GM21447 (cell line): ENCODE measurements around the gene CLEC16A.

Source experiments
- ATAC-seq: cut with Tn5 transposase; IDR thresholded peaks from one replicate; pipeline ENCODE4 v1.9.1; 2021; ENCODE audit not compliant: unreplicated experiment

The CLEC16A gene

DNA sequence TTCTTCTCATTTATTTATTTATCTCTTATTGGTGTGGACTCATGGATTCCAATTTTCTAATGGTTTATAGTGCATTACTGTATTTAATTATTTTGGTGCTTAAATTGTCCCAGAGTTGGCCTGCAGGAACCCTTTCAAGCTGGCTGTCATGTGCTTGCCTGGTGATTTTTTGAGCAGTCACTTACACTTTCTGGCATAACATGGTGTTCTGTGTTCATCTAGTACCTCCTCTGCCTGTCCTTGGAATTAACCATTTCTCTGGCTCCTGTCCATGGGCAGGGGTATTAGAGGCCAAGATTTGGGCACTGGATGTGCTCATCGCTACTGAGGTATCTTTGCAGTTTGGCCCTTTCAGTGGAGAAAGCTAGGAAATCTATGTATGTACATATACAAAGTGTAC lies 67.0 kb downstream of the CLEC16A start:
- ATAC-seq = no peak

DNA sequence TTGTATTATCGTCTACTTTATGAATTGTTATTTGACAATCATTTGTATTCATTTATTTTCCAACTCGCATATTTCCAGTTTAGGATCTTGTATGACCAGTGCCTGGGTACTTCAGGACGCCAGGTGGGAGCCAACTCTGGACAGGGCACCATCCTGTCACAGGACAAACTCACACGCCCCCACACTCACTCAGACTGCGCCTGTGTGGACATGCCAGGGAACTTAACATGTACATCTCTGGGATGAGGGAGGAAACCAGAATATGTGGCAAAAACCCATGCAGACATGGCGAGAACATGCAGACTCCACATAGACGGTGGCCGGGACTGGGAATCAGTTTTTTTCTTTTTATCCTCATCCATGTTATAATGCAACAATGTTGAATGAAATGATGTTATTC lies 68.5 kb downstream of the CLEC16A start:
- ATAC-seq = no peak

DNA sequence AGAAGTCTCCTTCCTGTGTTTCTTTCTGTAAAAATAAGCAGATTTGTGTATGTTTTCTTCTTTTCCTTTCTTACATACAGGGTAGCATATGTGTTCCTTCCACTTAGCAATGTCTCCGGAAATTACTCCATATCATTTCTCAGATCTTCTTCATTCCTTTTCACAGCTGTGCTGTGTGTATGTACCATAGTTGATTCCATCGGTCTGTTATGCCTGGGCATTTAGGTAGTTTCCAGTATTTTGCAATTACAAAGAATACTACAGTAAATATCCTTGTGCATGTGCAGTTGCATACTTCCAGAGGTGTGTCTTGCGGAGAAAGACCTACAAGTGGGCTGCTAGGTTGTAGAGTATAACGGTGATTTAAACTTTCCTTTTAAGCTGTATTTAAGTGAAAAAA lies 69.8 kb downstream of the CLEC16A start:
- ATAC-seq = no peak

DNA sequence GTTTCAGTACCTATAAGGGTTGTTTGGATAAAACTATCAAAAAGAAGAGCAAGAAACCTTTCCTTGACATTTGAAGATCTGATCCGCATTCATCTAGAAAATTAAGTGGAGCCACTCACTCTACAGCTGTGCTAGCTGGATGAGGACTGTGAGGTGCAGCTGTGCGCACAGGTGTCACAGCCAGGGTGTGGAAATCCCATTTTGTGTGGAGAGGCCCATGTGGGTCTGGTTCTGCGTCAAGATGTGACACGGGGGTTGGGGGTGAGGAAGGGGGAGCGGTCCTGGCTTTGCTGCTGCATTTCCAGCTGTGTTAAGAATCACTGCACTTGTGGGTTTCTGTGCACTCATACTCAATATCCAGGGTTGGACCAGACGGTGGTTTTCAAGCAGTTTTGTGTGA lies 70.7 kb downstream of the CLEC16A start:
- no peak for ATAC-seq

DNA sequence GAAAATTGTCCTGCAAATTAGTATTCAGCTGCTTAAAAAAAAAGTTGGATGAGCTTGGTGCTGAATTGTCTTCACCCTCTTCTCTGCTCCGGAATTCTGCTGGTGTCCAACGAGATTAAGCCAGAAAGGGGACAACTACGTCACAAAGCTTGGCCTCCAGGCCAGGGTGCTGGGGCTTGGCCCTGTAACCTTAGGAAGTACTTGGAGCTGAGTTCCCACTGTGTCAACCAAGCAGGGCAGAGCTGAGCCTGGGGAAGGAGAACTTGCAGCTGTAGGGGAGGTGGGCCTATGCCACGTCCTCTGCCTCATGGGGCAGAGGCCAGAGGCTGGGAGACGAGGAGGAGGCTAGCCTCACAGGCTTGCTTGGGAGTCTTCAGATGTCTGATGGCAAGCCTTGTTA lies 71.2 kb downstream of the CLEC16A start:
- no peak for ATAC-seq

DNA sequence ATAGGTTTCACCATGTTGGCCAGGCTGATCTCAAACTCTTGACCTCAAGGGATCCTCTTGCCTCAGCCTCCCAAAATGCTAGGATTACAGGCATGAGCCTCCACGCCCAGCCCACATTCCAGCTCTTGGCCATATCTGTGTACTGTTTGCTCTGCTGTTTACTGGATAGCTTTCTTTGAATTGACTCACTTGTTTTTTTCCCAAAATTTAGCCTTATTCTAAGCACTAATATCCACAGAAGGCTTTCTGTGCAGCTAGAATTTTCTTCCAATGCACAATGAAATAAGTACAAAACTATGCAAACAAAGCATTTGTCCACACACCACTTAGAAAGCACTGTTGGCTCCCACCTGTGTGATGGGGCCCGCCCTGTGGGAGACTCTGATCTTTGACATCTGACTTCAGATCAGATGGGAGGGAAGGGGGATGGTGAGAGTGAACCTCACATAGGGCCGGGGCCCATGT lies 72.2 kb downstream of the CLEC16A start:
- no peak for ATAC-seq

DNA sequence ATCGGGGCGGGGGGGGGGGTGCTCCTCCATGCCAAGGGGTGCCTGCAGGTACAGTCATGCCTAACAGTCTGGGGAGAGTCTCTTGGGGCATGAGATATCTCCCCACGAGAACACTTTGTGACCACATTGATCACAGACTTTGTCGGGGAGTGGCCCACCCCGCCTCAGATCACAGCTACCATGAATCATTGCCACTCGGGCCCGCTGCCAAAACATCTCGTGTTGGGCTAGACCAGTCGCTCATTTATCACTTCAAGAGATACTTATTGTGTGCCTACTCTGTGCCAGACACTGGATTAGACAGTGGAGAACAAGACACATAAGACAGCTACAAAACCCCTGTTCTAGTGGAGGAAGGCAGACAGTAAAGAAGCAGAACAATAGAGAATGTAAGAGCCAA lies 72.6 kb downstream of the CLEC16A start:
- no peak for ATAC-seq

DNA sequence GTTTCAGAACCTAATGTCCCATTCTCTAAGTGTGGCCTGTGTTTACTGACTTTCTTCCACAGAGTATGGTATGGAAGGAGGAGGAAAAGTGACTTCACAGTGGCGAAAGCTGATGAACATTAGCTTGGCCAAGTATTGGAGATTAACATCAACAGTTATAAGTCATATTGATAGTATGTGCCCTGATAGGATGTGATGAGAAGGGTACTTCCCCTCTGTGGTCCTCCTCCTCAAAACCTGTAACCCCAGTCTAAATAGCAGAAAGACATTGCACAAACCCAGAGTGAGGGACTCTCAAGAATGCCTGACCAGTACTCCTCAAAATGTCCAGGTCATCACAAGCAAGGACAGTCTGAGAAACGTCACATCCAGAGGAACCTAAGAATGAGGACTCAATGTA lies 73.1 kb downstream of the CLEC16A start:
- ATAC-seq = no peak

DNA sequence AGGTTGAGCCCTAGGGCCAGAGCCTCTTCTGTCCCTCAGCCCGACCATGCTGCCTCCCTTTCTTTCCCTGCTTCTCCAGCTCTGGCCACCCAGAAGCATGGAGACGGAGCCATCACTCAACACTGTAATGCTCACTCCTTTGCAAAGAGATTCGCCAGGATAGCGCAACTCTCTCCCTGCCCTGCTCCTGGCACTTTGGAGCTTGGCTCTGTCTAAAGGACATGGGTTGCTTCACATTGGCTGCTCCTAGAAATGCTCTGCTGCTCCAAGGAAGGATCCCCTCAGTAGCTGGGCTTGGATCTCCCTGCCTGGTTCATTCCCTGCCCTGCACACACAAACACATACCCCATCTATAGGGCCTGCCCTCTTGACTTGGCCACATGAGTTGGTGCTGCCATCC lies 76.0 kb downstream of the CLEC16A start:
- ATAC-seq = no peak

DNA sequence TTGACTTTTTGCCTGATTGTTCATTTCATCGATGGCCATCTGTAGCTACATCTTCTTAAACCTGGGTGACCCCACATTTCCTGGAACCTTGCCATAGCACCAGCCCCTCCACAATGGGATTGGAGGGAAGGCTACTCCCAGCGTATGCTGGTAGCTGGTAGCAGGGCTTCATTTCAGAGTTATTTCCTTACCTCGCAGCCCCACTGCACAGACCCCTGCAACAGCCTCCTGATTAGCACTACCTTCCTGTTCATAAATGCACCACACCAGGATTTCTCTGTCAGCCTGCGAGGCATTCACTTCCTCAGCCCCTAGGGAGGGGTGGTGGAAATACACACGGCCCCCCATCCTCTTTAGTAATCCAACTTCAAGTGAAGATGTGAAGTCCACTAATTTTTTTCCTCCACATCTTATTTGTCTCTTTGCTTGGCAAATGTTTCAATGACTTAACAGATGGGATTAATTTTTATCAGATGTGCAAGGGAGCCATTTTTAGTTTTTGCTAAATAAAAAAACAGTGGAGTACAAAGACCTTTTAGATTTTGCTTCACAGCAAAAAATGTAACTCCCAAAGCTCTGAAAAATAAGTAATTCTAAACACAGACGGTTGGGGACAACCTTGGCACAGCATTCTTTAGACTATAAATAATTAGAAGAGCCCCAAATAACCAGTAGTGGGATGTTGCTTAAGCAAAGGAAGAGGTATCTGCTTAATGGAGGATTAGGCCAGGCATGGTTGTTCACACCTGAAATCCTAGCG lies 76.6 kb downstream of the CLEC16A start:
- ATAC-seq = no peak

DNA sequence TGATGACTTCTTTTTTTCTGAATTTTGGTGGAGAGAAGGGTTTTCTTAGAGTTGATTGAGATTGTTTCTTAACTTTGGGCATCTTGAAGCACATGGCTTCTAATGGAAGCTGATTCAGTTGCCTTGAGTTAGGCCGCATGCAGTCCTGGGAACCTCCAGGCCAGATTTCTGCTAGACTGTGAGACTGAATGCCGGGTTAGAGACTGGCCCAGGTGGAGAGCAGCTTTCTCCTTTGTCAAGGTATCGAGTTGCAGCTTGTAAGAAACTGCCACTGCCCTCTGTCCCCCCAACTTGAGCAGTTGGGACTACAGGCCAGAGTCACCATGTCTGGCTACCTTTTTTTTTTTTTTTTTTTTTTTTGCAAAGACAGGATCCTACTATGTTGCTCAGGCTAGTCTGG lies 77.6 kb downstream of the CLEC16A start:
- ATAC-seq = no peak

DNA sequence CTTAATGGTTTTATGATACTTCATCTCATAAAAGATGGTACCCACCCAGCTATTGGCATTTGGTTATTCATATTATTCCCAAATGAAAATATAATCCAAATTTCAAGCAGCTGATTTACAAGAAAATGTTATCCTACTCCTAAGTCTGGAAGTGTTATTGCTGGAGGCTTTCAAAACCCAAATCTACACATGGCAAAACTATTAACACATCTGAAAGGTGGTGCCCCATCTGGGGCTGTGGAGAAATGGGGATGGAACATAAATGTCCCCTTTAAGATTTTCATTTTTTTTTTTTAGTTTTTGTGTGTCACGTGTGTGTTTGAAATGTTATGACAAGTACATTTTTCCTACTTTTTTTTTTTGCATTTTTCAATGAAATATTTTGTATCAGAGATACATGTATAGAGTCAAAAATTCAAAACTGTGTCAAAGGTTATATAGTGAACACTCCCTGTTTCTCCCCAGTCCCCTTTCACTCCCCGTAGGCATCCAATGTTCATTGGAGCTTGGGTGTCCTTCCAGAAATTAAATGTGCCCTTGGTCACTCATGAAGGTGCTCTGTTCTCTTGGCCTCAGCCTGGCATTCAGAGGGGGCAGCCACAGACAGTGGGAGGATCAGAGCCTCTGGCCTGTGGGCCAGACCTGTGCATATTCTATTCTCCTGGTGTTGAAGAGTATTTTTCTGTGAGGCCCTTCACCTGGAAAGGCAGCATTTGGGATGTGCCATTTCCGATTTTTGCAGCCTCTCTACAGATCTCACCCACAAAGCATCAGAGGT lies 79.1 kb downstream of the CLEC16A start:
- no peak for ATAC-seq

DNA sequence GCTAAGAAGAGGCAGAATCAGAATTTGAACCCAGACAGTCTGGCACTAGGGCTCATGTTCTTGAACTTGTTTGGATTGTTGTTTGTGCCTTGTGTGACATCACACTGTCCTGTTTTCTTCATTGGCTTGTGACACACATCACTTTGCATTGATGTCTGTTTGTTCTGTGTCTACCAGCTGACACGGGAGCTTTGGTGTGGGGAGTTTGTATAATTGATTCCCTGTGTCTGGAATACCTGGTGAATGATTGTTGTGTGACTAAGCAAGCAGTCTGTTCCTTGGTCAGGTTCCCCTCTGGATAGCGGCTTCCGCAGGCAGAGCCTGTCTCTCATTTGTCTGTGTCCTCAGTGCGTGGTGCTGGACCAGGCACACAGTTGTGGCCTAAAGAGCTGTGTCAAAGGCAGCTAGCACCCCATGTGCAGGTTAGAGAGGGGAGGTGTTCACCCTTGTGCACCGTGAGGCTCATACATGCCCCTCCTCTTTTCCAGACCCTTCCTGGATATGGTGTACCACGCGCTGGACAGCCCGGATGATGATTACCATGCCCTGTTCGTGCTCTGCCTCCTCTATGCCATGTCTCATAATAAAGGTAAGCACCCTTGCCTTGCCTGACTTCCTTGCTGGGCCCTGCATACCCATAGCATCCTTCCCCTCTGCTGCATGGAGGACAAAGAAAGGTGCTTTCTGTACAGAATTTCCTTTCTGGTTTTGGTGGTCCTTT lies 80.1 kb downstream of the CLEC16A start:
- ATAC-seq = no peak

DNA sequence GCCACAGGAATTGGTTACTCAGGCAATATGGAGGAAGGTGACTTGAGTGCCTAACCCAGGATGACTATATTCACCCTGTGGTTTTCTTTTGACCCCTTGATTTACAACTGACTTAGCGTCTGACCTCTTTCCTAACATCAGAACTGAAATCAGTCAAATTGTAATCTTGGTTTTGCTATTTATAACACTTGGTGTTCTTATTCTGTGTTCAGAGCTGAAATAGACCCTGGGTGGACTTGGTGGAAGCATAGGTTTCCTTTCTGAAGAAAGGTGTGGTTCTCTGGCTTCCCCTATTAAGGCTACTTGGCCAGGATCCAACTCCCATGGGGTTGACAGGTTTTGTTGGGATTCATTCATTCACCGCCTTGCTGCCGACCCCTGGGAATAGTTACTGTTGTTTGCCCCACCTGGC lies 80.8 kb downstream of the CLEC16A start:
- no peak for ATAC-seq

DNA sequence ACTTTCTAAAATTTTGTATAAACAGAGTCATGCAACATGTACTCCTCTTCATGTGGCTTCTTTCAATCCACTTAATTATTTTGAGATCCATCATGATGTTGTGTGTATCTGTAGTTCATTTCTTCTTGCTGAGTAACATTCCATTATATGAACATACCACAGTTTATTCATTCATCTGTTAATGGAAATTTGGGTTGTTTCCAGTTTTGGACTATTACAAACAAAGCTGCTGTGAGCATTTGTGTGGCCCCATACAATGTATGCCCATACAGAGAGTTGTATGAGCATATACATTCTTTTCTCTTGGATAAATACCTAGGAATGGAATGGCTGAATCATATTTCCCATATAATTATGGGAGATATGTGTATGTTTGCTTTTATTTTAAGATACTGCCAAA lies 85.6 kb downstream of the CLEC16A start:
- no peak for ATAC-seq

DNA sequence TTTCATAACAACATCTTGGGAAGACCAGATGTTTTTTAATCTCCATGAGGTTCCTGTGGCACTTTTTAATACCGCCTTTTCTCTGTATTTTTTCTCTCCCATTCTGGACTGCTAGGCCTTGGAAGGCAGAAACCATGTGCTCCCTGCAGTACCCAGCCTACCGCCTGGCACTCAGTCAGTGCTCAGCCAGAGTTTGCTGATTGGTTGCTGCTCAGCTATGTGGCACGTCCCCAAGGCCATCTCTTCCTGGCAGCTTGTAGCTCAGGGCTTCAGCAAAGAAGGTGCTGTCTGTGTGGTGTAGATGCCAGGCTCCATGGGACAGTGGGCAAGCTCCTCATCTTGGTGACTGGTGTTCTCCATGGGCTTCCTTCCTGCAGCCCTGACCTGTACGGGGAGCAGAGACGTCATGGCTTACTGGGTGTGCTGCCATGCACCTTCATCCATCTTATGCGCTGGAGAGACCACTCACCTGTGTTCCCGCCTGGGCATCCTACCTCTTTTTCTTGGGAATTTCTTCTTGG lies 86.7 kb downstream of the CLEC16A start:
- ATAC-seq = no peak

DNA sequence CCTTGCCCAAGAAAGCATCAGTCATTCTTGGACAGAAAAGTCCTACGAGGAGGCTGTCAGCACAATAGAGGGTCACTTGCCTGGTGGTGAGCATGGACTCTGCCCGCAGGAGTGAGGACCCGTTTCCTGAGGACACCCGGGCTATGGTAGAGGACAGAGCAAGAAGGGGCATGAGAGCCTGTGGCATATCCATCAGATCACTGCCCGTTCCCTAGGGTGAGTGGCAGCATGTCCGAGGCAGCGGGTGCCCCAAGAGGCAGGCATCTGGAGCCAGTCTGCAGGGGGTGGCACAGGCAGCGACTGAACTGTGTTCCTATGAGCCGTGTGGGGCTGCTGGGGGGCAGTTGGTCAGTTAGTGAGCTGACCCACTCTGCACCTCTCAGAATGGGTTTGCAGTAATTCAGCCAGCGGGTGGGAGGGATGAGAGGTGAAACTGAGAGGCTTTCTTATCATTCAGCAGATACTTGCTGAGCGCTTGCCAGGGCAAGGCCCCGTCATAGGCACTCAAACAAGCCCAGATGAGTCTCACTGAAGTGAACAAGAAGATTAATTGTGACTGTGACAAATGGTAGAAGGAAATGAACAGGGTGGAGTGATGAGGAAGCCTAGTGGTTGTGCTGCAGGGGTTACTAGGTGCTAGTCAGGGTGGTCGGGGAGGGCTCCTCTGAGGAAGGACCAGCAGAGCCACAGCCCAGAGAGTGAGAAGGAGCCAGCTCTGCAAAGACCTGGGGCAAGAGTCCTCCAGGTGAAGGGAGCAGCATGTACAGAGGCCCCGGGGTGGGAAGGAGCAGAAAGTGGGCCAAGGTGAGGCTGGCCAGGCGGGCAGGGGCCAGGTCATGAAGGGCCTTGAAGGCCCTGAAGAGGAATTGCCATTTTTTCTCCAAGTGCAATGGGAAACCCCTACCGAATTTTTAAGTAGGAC lies 87.9 kb downstream of the CLEC16A start:
- no peak for ATAC-seq

DNA sequence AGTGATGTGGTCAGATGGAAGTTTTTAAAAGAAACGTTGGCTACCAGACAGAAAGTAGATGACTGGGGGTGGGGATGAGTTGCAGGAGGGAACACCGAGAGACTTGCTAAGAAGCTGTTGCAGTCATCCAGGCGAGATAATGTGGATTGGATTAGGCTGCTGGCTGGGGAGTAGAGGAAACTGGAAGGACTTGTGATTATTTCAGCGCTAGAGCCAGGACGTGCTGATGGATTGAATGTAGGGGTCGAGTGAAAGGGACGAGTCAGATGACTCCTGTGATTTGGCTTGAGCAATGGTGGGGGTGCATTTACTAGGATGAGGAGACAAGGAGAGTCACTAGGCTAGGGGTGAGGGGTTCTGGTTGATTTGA lies 88.5 kb downstream of the CLEC16A start:
- ATAC-seq = no peak

DNA sequence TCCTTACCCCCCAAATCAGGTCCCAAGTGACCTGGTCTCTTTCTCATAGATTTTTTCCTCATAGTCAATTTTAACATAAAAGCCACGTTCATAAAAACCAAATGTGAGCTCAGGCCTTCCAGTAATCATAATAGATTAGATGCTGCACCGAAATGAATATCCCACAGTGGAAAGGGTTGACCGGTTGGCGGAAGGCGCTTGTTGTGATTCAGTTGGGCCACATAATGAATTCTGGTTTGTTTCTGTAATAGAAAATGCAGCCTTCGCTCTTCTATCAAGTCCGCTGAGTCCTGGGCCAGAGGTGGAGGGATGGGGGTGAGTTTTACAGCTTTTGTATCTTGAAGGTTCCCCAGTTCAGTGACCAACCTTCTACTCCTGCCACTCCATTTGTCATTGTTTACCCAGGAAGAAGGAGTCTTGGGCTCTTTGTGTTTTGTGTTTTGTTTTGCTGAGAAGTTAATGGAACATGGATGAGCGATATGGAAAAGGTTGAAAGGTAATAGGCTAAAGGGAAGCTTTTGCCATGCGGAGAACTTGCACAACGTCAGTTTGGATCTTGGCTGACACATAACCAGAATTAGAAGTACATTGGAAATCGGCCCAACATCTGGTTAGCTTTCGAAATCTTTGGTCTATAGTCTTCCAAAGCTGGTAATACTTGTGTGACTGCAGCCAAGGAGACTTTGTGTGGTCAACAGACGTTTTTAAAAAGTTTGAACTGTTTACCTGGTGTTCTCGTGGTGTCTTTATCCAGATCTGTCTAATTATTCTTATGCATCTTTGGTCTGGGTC lies 89.5 kb downstream of the CLEC16A start:
- no peak for ATAC-seq

DNA sequence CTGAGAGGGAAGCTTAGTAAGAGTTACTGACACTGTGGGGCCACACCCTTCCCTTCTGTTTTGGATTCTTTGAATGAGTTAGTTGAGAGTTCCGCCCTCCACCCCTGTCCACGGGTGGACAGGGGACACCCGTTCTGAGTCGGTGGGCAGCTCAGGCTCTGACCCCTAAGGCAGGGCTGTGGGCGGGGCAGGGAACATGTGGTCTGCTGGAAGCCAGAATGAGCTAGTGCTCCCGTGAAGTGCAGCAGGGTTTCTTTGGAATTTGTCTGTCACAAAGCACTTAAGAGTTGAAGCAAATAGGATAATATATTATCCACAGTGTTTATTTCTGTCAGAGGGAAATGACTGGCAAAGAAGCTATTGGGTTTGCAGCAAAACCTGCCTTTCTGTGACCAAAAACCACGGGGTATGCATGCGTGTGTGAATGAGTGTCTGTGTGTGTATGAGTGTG lies 90.1 kb downstream of the CLEC16A start:
- ATAC-seq = no peak
